NCI-H187 treated with DMSO at 0.1 percent for 48 hours (cell line): ENCODE results near the gene XPR1.
"Not testable (repeated sequence)": the region's sequence is repeated elsewhere in the genome, so short reads cannot be mapped to it uniquely, and the experiment has no call there.

Experiments used
- DNase-seq: peaks from one replicate; lab custom pipeline; 2025; lab: John Stamatoyannopoulos, UW

XPR1 gene

GRCh38 chr1:180785291-180785690 lies 153.5 kb downstream of the XPR1 start:
- DNase-seq, result no peak

- DNase-seq, result no peak
Measured at GRCh38 chr1:180785887-180786286, 154.1 kb downstream of the XPR1 start.

- no peak for DNase-seq
Measured at GRCh38 chr1:180786624-180787023, 154.8 kb downstream of the XPR1 start.

GRCh38 chr1:180787628-180788307 lies 155.9 kb downstream of the XPR1 start:
- DNase-seq, result no peak

- no peak for DNase-seq
Measured at GRCh38 chr1:180789460-180789859, 157.6 kb downstream of the XPR1 start.

- DNase-seq, result not testable (repeated sequence)
Measured at GRCh38 chr1:180791152-180791551, 159.3 kb downstream of the XPR1 start.

- no peak for DNase-seq
Measured at GRCh38 chr1:180791806-180792205, 160.0 kb downstream of the XPR1 start.

GRCh38 chr1:180793451-180793850 lies 161.6 kb downstream of the XPR1 start:
- DNase-seq, result no peak

- DNase-seq, result no peak
Measured at GRCh38 chr1:180796897-180797640, 165.2 kb downstream of the XPR1 start.

GRCh38 chr1:180800945-180801344 lies 169.1 kb downstream of the XPR1 start:
- no peak for DNase-seq

- no peak for DNase-seq
Measured at GRCh38 chr1:180802813-180803212, 171.0 kb downstream of the XPR1 start.

- no peak for DNase-seq
Measured at GRCh38 chr1:180805316-180805715, 173.5 kb downstream of the XPR1 start.

- no peak for DNase-seq
Measured at GRCh38 chr1:180811298-180811697, 179.5 kb downstream of the XPR1 start.

GRCh38 chr1:180811886-180812285 lies 180.1 kb downstream of the XPR1 start:
- no peak for DNase-seq

GRCh38 chr1:180814258-180814657 lies 182.4 kb downstream of the XPR1 start:
- no peak for DNase-seq

GRCh38 chr1:180815188-180815587 lies 183.4 kb downstream of the XPR1 start:
- DNase-seq, result no peak

- DNase-seq, result no peak
Measured at GRCh38 chr1:180816132-180816531, 184.3 kb downstream of the XPR1 start.

GRCh38 chr1:180821970-180822369 lies 190.1 kb downstream of the XPR1 start:
- DNase-seq, result no peak

- DNase-seq, result not testable (repeated sequence)
Measured at GRCh38 chr1:180831507-180831906, 199.7 kb downstream of the XPR1 start.

- not testable (repeated sequence) for DNase-seq
Measured at GRCh38 chr1:180833180-180833579, 201.4 kb downstream of the XPR1 start.

GRCh38 chr1:180836449-180836848 lies 204.6 kb downstream of the XPR1 start:
- no peak for DNase-seq

GRCh38 chr1:180837020-180837419 lies 205.2 kb downstream of the XPR1 start:
- no peak for DNase-seq

GRCh38 chr1:180838535-180838934 lies 206.7 kb downstream of the XPR1 start:
- no peak for DNase-seq

- DNase-seq, result no peak
Measured at GRCh38 chr1:180839547-180839946, 207.7 kb downstream of the XPR1 start.
